Ishikawa (cell line): ENCODE measurements around the gene PLPPR1.

ENCODE experiments used
- CEBPB ChIP-seq: IDR thresholded peaks from 2 replicates; pipeline ENCODE4 v1.6.1; 2012
- CREB1 ChIP-seq: IDR thresholded peaks from 2 replicates; pipeline ENCODE4 v1.6.1; 2012; ENCODE audit warnings: low read depth
- EGR1 ChIP-seq: IDR thresholded peaks from 2 replicates; pipeline ENCODE4 v1.6.1; 2012
- EP300 ChIP-seq: IDR thresholded peaks from 2 replicates; pipeline ENCODE4 v1.6.1; 2012; ENCODE audit warnings: borderline replicate concordance
- FOXM1 ChIP-seq: IDR thresholded peaks from 2 replicates; pipeline ENCODE4 v1.6.1; 2012; ENCODE audit warnings: low read depth, borderline replicate concordance
- MAX ChIP-seq: IDR thresholded peaks from 2 replicates; pipeline ENCODE4 v1.6.1; 2012
- NFIC ChIP-seq: IDR thresholded peaks from 2 replicates; pipeline ENCODE4 v1.6.1; 2012
- RAD21 ChIP-seq: IDR thresholded peaks from 2 replicates; pipeline ENCODE4 v1.6.1; 2012; ENCODE audit warnings: low read depth
- REST ChIP-seq: IDR thresholded peaks from 2 replicates; pipeline ENCODE4 v1.6.1; 2012; ENCODE audit warnings: low read depth, mild to moderate bottlenecking
- TAF1 ChIP-seq: IDR thresholded peaks from 2 replicates; pipeline ENCODE4 v1.6.1; 2012; ENCODE audit warnings: low read depth, mild to moderate bottlenecking
- TCF12 ChIP-seq: IDR thresholded peaks from 2 replicates; pipeline ENCODE4 v1.6.1; 2012; ENCODE audit warnings: low read depth
- TEAD4 ChIP-seq: IDR thresholded peaks from 2 replicates; pipeline ENCODE4 v1.6.1; 2012
- USF1 ChIP-seq: IDR thresholded peaks from 2 replicates; pipeline ENCODE4 v1.6.1; 2012
- YY1 ChIP-seq: IDR thresholded peaks from 2 replicates; pipeline ENCODE4 v1.6.1; 2012; ENCODE audit warnings: low read depth
- ZBTB7A ChIP-seq: IDR thresholded peaks from 2 replicates; pipeline ENCODE4 v1.6.1; 2012; ENCODE audit warnings: low read depth

PLPPR1 gene

GRCh38 chr9:101191723-101192122 lies 163.2 kb downstream of the PLPPR1 start:
- TF ChIP-seq CREB1: no peak
- TF ChIP-seq YY1: no peak
- no peak for TF ChIP-seq CEBPB
- TF ChIP-seq TCF12: no peak
- TF ChIP-seq USF1: no peak
- no peak for TF ChIP-seq REST
- no peak for TF ChIP-seq NFIC
- TF ChIP-seq MAX: no peak
- TF ChIP-seq EGR1: no peak
- TF ChIP-seq TEAD4: no peak
- no peak for TF ChIP-seq RAD21
- TF ChIP-seq ZBTB7A: no peak
- no peak for TF ChIP-seq TAF1
- no peak for TF ChIP-seq EP300
- no peak for TF ChIP-seq FOXM1

DNA sequence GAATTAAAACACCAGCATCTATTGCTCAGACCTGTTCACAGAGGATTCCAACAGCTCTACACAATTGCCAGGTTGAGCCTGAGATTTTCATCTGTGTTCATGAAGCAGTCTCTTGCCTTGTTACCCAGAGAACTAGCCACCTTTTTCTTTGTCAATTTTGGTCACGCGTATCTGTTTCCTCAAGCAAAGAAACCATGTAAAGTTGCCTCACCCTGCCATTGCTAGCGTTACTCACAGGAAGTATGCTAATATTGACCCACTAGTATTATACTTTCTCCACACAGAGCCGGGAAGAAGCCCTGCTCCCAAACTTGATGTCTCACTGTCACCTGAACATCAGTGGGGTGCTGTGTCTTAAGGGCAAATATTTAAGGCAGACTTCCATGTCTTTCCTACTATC lies 168.5 kb downstream of the PLPPR1 start:
- no peak for TF ChIP-seq MAX
- no peak for TF ChIP-seq CREB1
- TF ChIP-seq EP300: no peak
- no peak for TF ChIP-seq CEBPB
- TF ChIP-seq TCF12: no peak
- TF ChIP-seq NFIC: no peak
- no peak for TF ChIP-seq REST
- TF ChIP-seq ZBTB7A: no peak
- TF ChIP-seq USF1: no peak
- no peak for TF ChIP-seq FOXM1
- TF ChIP-seq EGR1: no peak
- no peak for TF ChIP-seq RAD21
- TF ChIP-seq TEAD4: no peak
- no peak for TF ChIP-seq YY1

DNA sequence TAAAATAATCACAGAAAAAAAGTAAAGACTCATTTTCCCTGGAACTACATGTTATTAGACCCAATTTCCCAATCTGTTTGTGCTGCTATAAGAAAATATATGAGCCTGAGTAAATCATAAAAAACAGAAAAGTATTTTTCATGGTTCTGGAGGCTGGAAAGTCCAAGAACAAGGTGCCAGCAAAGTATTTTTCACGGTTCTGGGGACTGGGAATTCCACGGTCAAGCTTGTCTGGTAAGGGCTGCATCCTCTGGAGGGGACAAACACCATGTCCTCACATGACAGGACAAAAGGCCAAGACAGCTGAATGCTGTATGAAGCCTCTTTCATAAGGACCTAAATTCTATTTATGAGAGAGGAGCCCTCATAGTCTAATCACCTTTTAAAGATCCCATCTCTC lies 172.3 kb downstream of the PLPPR1 start:
- TF ChIP-seq CEBPB: no peak
- no peak for TF ChIP-seq TAF1

- TF ChIP-seq EGR1 (no peak), FOXM1 (no peak), MAX (no peak), REST (no peak), NFIC (no peak), TAF1 (no peak), RAD21 (no peak), ZBTB7A (no peak), CREB1 (no peak), YY1 (no peak), TCF12 (no peak), CEBPB (no peak), USF1 (no peak)
Measured at GRCh38 chr9:101201630-101202029, 173.1 kb downstream of the PLPPR1 start.
